ENCODE results near the gene KRI1.

The KRI1 gene

GRCh38 chr19:10565567-10566407, at the start of gene KRI1:
Gene KRI1, minus strand, starts transcription at chr19:10566010. Its CDS starts 11 bp downstream, at chr19:10565999.
- DNase-seq = peak; percentile 86 to 99 (median 95)

- no peak for DNase-seq
Measured at GRCh38 chr19:10612499-10613119, 46.8 kb upstream of the KRI1 start.

- DNase-seq = no peak
Measured at GRCh38 chr19:10611907-10612306, 46.1 kb upstream of the KRI1 start.

- no peak for DNase-seq
Measured at GRCh38 chr19:10604460-10604980, 38.7 kb upstream of the KRI1 start.

- peak in 1 of 4 experiments; percentile 16 for DNase-seq
Measured at GRCh38 chr19:10603873-10604459, 38.2 kb upstream of the KRI1 start.

GRCh38 chr19:10603084-10603872, 37.5 kb upstream of the KRI1 start:
- DNase-seq = peak; percentile 41 to 81 (median 59)

- peak; percentile 52 to 93 (median 79) for DNase-seq
Measured at GRCh38 chr19:10602330-10603083, 36.7 kb upstream of the KRI1 start.

GRCh38 chr19:10601999-10602329, 36.2 kb upstream of the KRI1 start:
- no peak for DNase-seq

GRCh38 chr19:10600149-10600548, 34.3 kb upstream of the KRI1 start:
- no peak for DNase-seq

GRCh38 chr19:10593820-10594637, 28.2 kb upstream of the KRI1 start:
- DNase-seq = no peak

- DNase-seq = no peak
Measured at GRCh38 chr19:10593148-10593547, 27.3 kb upstream of the KRI1 start.

GRCh38 chr19:10587839-10588150, 22.0 kb upstream of the KRI1 start:
- DNase-seq = no peak

- DNase-seq = no peak
Measured at GRCh38 chr19:10587022-10587838, 21.4 kb upstream of the KRI1 start, which contains the start of gene AP1M2. Gene AP1M2, minus strand, starts transcription at chr19:10587312. Its CDS starts 81 bp downstream, at chr19:10587231.

- no peak for DNase-seq
Measured at GRCh38 chr19:10586396-10586795, 20.6 kb upstream of the KRI1 start.

GRCh38 chr19:10583036-10583776, 17.4 kb upstream of the KRI1 start:
- DNase-seq = no peak

- no peak for DNase-seq
Measured at GRCh38 chr19:10582091-10582490, 16.3 kb upstream of the KRI1 start.

GRCh38 chr19:10580979-10581631, 15.3 kb upstream of the KRI1 start:
- peak; percentile 60 to 91 (median 89) for DNase-seq

- DNase-seq = no peak
Measured at GRCh38 chr19:10577951-10578350, 12.1 kb upstream of the KRI1 start.
